Astrocyte of the spinal cord (primary cell): ENCODE measurements around the gene SLC5A4.
A peak's percentile ranks its signal among the peaks of the same experiment; 100 is the strongest.
"Not testable (repeated sequence)": the region's sequence is repeated elsewhere in the genome, so short reads cannot be mapped to it uniquely, and the experiment has no call there.

ENCODE experiments used
- DNase-seq: peaks from one replicate; pipeline ENCODE4 v3.0.0; 2011; ENCODE audit warnings: low read depth, low spot score
- H3K4me3 ChIP-seq: 2 replicates; pipeline ENCODE4 v1.5.1; 2011; ENCODE audit warnings: low read depth, mild to moderate bottlenecking, low read length, moderate library complexity
- in situ Hi-C: cut with HindIII; loops from 2 replicates; pipeline ENCODE4 v1.10.0; 2017; ENCODE audit warnings: low sequenced_read_pairs
- TF ChIP-seq, protein P1 (sequence below): IDR thresholded peaks from 2 replicates; pipeline ENCODE4 v1.5.1; 2012; ENCODE audit warnings: low read depth, mild to moderate bottlenecking, low read length, inconsistent platforms

The SLC5A4 gene

DNA sequence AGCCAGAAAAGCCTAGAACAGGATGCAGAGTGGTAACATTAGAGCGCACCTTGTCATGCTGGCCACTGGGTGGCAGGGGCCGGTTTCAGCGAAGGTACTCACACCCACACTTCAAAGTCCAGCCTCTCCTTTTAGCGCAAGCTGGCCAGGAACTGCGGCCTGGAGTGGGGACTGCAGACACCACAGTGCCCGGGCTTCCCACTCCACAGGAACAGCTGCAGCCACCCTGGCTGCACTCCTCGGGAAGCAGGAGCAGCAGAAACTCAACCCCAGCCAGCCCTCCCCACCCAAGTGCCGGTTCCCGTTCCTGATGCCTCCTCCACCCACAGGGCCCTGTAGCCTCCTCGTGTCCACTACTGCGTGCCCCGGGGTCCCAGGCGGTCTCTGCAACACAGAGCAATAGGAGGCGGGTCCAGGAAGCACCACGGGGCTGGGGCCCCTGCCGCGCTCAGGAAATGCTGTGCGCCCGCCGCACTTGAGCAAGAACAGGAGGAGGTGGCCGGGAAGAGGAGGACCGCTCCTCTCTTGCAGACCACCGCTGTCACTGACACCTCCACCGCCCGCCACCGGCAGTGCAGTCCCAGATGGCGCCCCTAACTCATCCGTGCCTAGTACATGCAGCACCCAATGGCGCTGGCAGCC is 52.5 kb downstream of the SLC5A4 start:
- TF ChIP-seq, protein P1, sequence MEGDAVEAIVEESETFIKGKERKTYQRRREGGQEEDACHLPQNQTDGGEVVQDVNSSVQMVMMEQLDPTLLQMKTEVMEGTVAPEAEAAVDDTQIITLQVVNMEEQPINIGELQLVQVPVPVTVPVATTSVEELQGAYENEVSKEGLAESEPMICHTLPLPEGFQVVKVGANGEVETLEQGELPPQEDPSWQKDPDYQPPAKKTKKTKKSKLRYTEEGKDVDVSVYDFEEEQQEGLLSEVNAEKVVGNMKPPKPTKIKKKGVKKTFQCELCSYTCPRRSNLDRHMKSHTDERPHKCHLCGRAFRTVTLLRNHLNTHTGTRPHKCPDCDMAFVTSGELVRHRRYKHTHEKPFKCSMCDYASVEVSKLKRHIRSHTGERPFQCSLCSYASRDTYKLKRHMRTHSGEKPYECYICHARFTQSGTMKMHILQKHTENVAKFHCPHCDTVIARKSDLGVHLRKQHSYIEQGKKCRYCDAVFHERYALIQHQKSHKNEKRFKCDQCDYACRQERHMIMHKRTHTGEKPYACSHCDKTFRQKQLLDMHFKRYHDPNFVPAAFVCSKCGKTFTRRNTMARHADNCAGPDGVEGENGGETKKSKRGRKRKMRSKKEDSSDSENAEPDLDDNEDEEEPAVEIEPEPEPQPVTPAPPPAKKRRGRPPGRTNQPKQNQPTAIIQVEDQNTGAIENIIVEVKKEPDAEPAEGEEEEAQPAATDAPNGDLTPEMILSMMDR, result peak; percentile 63
- DNase-seq, result peak; percentile 23
- H3K4me3 ChIP-seq, result no peak overlapping the region
- in situ Hi-C loops, result no loop called here

- in situ Hi-C loops, result no loop called here
- no peak overlapping the region for H3K4me3 ChIP-seq
- DNase-seq, result no peak
- TF ChIP-seq, protein P1, result no peak
These were observed 53.0 kb downstream of the SLC5A4 start for GRCh38 chr22:32202161-32202538.

DNA sequence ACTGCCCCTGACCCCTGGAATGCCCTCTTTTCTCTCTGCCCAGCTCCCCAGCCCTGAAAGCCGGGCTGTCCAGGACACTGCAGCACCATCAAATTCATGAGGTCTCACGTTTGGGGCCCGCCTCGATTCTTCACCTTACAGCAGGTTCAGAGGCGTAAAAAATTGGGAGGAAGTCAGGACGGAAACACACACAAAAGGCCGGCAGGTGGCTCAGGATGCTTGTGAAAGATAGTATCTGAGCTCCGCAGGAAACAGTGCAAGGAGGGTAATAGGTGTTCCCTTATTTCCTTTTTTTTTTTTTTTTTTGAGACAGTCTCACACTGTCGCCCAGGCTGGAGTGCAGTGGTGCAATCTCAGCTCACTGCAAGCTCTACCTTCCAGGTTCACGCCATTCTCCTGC is 54.4 kb downstream of the SLC5A4 start:
- TF ChIP-seq, protein P1, result no peak
- H3K4me3 ChIP-seq, result no peak overlapping the region
- no peak for DNase-seq
- in situ Hi-C loops, result no loop called here

DNA sequence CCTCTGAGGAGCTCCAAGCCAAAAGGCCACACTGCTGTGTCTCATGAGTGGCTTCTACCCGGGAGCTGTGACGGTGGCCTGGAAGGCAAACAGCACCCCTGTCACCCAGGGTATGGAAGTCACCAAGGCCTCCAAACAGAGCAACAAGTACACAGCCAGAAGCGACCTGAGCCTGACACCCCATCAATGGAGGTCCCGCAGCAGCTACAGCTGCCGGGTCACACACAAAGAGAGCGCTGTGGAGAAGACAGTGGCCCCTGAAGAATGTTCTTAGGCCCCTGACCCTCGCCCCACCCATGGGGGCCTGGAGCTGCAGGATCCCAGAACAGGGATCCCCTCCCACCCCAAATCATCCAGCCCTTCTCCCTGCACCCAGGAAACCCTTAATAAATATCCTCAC is 55.2 kb downstream of the SLC5A4 start:
- in situ Hi-C loops, result no loop called here
- no peak for DNase-seq
- no peak overlapping the region for H3K4me3 ChIP-seq
- TF ChIP-seq, protein P1, result no peak

- in situ Hi-C loops, result no loop called here
These were observed 55.8 kb downstream of the SLC5A4 start for GRCh38 chr22:32199341-32199740.

DNA sequence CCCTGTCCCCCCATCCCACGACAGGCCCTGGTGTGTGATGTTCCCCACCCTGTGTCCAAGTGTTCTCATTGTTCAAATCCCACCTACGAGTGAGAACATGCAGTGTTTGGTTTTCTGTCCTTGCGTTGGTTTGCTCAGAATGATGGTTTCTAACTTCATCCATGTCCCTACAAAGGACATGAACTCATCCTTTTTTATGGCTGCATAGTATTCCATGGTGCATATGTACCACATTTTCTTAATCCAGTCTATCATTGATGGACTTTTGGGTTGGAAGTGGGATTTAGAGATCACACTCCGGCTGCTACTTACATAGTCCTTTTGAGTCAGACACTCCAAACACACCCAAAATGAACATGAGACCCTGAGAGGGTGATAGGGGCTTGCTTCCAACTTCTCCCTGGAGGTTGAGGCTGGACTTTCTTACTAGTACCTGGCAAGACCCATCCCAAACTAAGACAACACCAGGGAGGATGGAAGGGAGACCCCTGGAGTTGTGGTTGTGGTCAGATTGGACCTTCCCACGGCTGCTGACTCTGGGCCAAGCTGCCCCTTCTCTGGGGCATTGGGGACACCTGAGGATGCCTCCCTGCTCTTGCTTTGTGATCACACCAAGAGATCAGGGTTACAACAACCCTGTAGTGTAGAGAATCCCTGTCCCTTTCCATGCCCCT is 57.5 kb downstream of the SLC5A4 start:
- H3K4me3 ChIP-seq, in situ Hi-C loops, DNase-seq: not testable (repeated sequence)

More at GRCh38 chr22:32199341-32199740, 55.8 kb downstream of the SLC5A4 start:
- DNase-seq, result no peak
- TF ChIP-seq, protein P1, result no peak
- H3K4me3 ChIP-seq, result no peak overlapping the region

GRCh38 chr22:32195900-32196299 is 59.2 kb downstream of the SLC5A4 start:
- in situ Hi-C loops, H3K4me3 ChIP-seq, DNase-seq: not testable (repeated sequence)

GRCh38 chr22:32193346-32193745 is 61.8 kb downstream of the SLC5A4 start:
- DNase-seq, in situ Hi-C loops, H3K4me3 ChIP-seq: not testable (repeated sequence)

GRCh38 chr22:32191021-32191420 is 64.1 kb downstream of the SLC5A4 start:
- H3K4me3 ChIP-seq, in situ Hi-C loops, DNase-seq: not testable (repeated sequence)
